H1 (cell line): ENCODE measurements around the gene HTR4. TPM values are rescaled to one million over a fixed set of nuclear protein-coding genes. Genes with fewer than 3 reads are reported as not detected.

ENCODE experiments used
- CTCF ChIP-seq, 3 experiments: IDR thresholded peaks; 1 replicate in 2 of 3; 2 replicates in 1 of 3; pipeline versions ENCODE4 v1.5.1 to v1.6.1; 2011; ENCODE audit warnings: low read length in 3 of 3, mild to moderate bottlenecking in 3 of 3, inconsistent platforms in 2 of 3, low read depth in 1 of 3, moderate library complexity in 1 of 3; ENCODE audit not compliant: insufficient read depth in 1 of 3; ENCODE audit errors: control extremely low read depth in 1 of 3
- MAFK ChIP-seq: IDR thresholded peaks from 2 replicates; pipeline ENCODE4 v1.6.1; 2012; ENCODE audit warnings: low read depth, mild to moderate bottlenecking, improper control_type of control experiment, low read length
- TCF12 ChIP-seq: IDR thresholded peaks from 2 replicates; pipeline ENCODE4 v1.6.1; 2011; ENCODE audit warnings: low read depth, mild to moderate bottlenecking, low read length
- polyA plus RNA-seq, 7 experiments: library from polyadenylated mRNA; depleted of rRNA in 3 of 7; stranded (reverse) in 5 of 7; unstranded in 2 of 7; fragments of >200 nt in 5 of 7; fragments of 200-250 nt in 2 of 7; gene quantifications; 1 replicate in 5 of 7; 2 replicates in 1 of 7; 4 replicates in 1 of 7; pipeline versions ENCODE4 v1.2.1 to v1.2.3, GENCODE V29; 2011 to 2013; ENCODE audit warnings: missing spikeins in 2 of 7, mixed read lengths in 2 of 7
- total RNA-seq: library from RNA; stranded (reverse); fragmentation: NEBNext Ultra II Directional; extraction: Animal tissue kit (Norgen Biotek cat#: 25700); gene quantifications from 2 replicates; pipeline ENCODE4 v1.2.1, GENCODE V29; 2021

HTR4 gene
- total and polyA plus RNA-seq, 2 of the 8 experiments (the other 6 are each of a cell fraction or from before 2014, with no cell fraction given) = not detected

GRCh38 chr5:148659641-148660345 is 5.5 kb upstream of the HTR4 start (continued):
- no peak for TF ChIP-seq CTCF (IDR thresholded peaks at IDR 0.05; ENCODE audit: control extremely low read depth in 1 of 3, insufficient read depth in 1 of 3, low read depth in 1 of 3, low read length in 3 of 3)
- TF ChIP-seq TCF12 = no peak
- no peak for TF ChIP-seq MAFK
